ENCODE results near the gene ECI2. TPM values are rescaled to one million over a fixed set of nuclear protein-coding genes. Genes with fewer than 3 reads are reported as not detected.

ECI2 gene
- total RNA-seq, 1 donor from 2014 or later = 170 TPM

DNA sequence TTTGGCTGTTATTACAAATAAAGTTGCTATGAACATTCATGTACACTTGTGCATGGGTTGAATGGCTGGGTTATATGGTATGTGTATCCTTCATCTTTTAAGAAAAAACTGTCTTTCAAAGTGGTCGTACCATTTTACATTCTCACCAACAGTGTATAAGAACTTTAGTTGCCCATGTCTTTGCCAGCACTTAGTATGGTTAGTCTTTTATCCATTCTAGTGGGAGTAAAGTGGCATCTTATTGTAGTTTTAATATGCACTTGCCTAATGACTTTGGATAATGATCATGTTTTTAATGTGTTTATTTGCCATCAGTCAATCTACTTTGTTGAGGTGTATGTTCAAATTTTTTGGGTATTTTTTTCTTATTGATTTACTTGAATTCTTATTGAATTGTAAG, 32.5 kb upstream of the ECI2 start:
- intact Hi-C loops (cut with micrococcal nuclease) = no loop called here

DNA sequence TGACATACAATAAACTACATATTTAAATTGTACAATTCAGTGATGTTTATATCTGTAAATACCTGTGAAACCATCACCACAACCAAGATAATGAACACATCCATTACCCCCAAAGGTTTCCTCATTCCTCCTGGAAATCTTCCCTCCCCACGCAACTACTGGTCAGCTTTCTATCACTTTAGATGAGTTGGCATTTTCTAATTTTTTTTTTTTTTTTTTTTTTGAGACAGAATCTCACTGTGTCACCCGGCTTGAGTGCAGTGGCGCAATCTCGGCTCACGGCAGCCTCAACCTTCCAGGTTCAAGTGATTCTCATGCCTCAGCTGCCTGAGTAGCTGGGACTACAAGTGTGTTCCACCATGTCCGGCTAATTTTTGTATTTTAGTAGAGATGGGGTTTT, 31.7 kb upstream of the ECI2 start:
- no peak overlapping the region for H3K27ac ChIP-seq (replicated peaks)
- intact Hi-C loops (cut with micrococcal nuclease) = no loop called here
- H3K4me1 ChIP-seq = peaks cover 9% of the 10 kb centered on the region
- H3K36me3 ChIP-seq = no peaks in the 10 kb centered on the region
- DNase-seq = no peak
- H3K9me3 ChIP-seq (replicated peaks) = peaks cover 10% of the 10 kb centered on the region
- H3K4me3 ChIP-seq = no peak overlapping the region
- TF ChIP-seq, protein P1, sequence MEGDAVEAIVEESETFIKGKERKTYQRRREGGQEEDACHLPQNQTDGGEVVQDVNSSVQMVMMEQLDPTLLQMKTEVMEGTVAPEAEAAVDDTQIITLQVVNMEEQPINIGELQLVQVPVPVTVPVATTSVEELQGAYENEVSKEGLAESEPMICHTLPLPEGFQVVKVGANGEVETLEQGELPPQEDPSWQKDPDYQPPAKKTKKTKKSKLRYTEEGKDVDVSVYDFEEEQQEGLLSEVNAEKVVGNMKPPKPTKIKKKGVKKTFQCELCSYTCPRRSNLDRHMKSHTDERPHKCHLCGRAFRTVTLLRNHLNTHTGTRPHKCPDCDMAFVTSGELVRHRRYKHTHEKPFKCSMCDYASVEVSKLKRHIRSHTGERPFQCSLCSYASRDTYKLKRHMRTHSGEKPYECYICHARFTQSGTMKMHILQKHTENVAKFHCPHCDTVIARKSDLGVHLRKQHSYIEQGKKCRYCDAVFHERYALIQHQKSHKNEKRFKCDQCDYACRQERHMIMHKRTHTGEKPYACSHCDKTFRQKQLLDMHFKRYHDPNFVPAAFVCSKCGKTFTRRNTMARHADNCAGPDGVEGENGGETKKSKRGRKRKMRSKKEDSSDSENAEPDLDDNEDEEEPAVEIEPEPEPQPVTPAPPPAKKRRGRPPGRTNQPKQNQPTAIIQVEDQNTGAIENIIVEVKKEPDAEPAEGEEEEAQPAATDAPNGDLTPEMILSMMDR (IDR thresholded peaks at IDR 0.05; ENCODE audit: borderline replicate concordance) = no peak
- H3K27me3 ChIP-seq (ENCODE audit: low read depth) = no peaks in the 10 kb centered on the region

More for the DNA sequence above, 32.5 kb upstream of the ECI2 start:
- Histone ChIP-seq H3K4me1 (peaks cover 9% of the 10 kb centered on the region), H3K9me3 (replicated peaks) (peaks cover 10% of the 10 kb centered on the region), H3K27ac (replicated peaks) (no peak overlapping the region), H3K27me3 (ENCODE audit: low read depth) (no peaks in the 10 kb centered on the region), H3K4me3 (no peak overlapping the region), H3K36me3 (no peaks in the 10 kb centered on the region)
- TF ChIP-seq, protein P1 (IDR thresholded peaks at IDR 0.05; ENCODE audit: borderline replicate concordance) = no peak
- no peak for DNase-seq

DNA sequence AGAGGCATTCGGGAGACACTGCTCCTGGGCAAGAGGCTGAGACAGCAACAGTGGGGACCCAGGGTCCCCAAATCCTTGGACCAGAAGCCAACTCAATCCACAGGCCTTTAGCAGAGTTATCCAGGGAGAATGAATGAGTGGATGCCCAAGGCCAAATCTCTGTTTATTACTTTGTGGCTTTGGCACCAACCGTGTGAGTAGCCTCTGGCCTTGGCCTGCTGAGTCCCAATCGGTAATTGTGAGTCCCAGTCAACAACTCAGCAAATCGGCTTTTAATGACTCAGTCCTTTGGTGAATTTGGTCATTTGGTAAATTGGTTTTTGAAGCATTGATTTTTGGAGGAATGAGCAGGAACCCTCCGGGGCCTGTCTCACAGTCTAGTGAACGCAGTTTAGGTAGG, 29.1 kb upstream of the ECI2 start:
- TF ChIP-seq, protein P1 (IDR thresholded peaks at IDR 0.05; ENCODE audit: borderline replicate concordance) = no peak
- H3K4me1 ChIP-seq = peaks cover 9% of the 10 kb centered on the region
- H3K9me3 ChIP-seq (replicated peaks) = peaks cover 10% of the 10 kb centered on the region
- DNase-seq = no peak
- intact Hi-C loops (cut with micrococcal nuclease) = no loop called here
- H3K27ac ChIP-seq (replicated peaks) = no peak overlapping the region
- no peak overlapping the region for H3K4me3 ChIP-seq
- no peaks in the 10 kb centered on the region for H3K27me3 ChIP-seq (ENCODE audit: low read depth)
- H3K36me3 ChIP-seq = no peaks in the 10 kb centered on the region

DNA sequence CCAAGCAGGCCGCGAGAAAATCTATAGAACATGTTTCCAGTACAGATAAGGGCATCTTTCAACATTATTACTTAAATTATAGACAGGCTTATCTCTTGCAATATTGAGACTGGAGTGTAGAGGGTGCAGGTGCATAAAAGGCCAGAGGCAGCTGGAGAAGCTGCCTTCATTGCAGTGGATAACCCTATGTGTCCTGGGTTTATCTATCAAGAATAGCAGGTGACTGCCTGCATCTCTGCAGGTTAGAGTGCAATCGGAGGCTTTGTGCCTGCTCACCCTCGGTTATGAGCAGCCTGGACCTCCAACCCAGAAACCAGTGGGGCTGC, 28.7 kb upstream of the ECI2 start:
- Histone ChIP-seq H3K27ac (replicated peaks) (no peak overlapping the region), H3K27me3 (ENCODE audit: low read depth) (no peaks in the 10 kb centered on the region), H3K36me3 (no peaks in the 10 kb centered on the region), H3K4me3 (no peak overlapping the region), H3K4me1 (peaks cover 9% of the 10 kb centered on the region), H3K9me3 (replicated peaks) (peaks cover 10% of the 10 kb centered on the region)
- DNase-seq = no peak
- intact Hi-C loops (cut with micrococcal nuclease) = no loop called here
- TF ChIP-seq, protein P1 (IDR thresholded peaks at IDR 0.05; ENCODE audit: borderline replicate concordance) = no peak

DNA sequence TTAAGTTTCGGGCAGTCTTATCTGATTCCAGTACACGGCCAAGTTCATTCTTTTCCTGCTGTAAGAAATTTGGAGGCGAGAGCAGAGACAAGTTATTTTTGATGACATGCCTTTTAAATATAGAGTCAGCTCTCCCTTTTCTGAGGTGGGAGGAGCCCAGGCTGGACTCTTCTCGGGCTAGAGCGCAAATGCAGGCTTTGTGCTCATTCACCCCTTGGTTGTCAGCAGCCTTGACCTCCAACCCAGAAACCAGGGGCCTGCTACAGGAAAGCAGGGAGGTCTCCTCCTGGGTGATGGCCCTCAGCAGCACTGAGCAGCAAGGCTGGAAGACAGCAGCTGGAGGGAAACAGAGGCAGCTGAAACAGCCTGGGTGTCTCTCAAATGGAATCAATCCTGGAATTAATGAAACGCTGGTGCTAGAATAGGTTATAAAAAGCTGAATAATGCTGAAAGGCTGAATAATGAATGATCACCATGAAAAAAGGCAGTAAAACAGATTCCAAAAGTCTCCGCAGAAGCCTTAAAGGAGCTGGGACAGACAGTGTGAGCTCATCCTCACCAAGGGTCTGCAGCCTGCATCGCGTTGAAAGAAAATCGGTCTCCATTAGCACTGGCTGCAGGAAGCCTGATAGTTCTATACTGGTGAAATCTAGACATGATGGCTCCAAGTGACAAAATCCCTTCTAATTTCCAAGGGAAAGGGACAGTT, 28.2 kb upstream of the ECI2 start:
- no peak overlapping the region for H3K4me3 ChIP-seq
- TF ChIP-seq, protein P1 (IDR thresholded peaks at IDR 0.05; ENCODE audit: borderline replicate concordance) = no peak
- H3K27ac ChIP-seq (replicated peaks) = no peak overlapping the region
- peaks cover 9% of the 10 kb centered on the region for H3K4me1 ChIP-seq
- intact Hi-C loops (cut with micrococcal nuclease) = no loop called here
- H3K9me3 ChIP-seq (replicated peaks) = peaks cover 10% of the 10 kb centered on the region
- DNase-seq = no peak
- H3K36me3 ChIP-seq = no peaks in the 10 kb centered on the region
- no peaks in the 10 kb centered on the region for H3K27me3 ChIP-seq (ENCODE audit: low read depth)

Measured in left ventricle myocardium inferior (tissue), 1 donor.